T-helper 1 cell treated with Interleukin-12 subunit alpha and Interleukin-12 subunit beta and Interleukin-4 antibody, amounts not matched to agents 30 ng/mL and 1 ng/mL, for 36 hours (primary cell): Measurements from ENCODE around the gene AZU1. TPM values are rescaled to one million over a fixed set of nuclear protein-coding genes. Genes with fewer than 3 reads are reported as not detected.

Experiments used
- intact Hi-C: fragments of 100-400 bp; cut with micrococcal nuclease; formaldehyde crosslinking; loops from one replicate; pipeline ENCODE4 v1.15.1; 2024
- total RNA-seq: library from RNA; stranded (reverse); gene quantifications from 2 replicates; pipeline ENCODE4 v1.2.3, GENCODE V29; 2022

AZU1 gene
- not detected in 2 replicates for total RNA-seq

GRCh38 chr19:827710-828321, at the start of gene AZU1:
Gene AZU1 (plus strand): TSS chr19:827837. CDS start chr19:827847, 10 bp downstream.
- intact Hi-C loops, result no loop called here

- intact Hi-C loops, result no loop called here
Observed at GRCh38 chr19:778910-779653, 48.6 kb upstream of the AZU1 start.

- intact Hi-C loops, result no loop called here
Observed at GRCh38 chr19:780935-781334, 46.7 kb upstream of the AZU1 start.

GRCh38 chr19:781800-782184, 45.8 kb upstream of the AZU1 start:
- intact Hi-C loops, result no loop called here

GRCh38 chr19:782185-782877, 45.3 kb upstream of the AZU1 start:
- intact Hi-C loops, result no loop called here

GRCh38 chr19:782878-783668, 44.6 kb upstream of the AZU1 start:
- intact Hi-C loops, result no loop called here

GRCh38 chr19:784541-784940, 43.1 kb upstream of the AZU1 start:
- intact Hi-C loops, result no loop called here

- intact Hi-C loops, result no loop called here
Observed at GRCh38 chr19:787536-787935, 40.1 kb upstream of the AZU1 start.

- intact Hi-C loops, result no loop called here
Observed at GRCh38 chr19:788686-788982, 39.0 kb upstream of the AZU1 start.

- intact Hi-C loops, result no loop called here
Observed at GRCh38 chr19:788983-789700, 38.5 kb upstream of the AZU1 start.

- intact Hi-C loops, result no loop called here
Observed at GRCh38 chr19:789701-790060, 38.0 kb upstream of the AZU1 start.

GRCh38 chr19:791007-791566, 36.5 kb upstream of the AZU1 start:
- intact Hi-C loops, result no loop called here

GRCh38 chr19:791567-792305, 35.9 kb upstream of the AZU1 start:
- intact Hi-C loops, result no loop called here

- intact Hi-C loops, result no loop called here
Observed at GRCh38 chr19:792306-792885, 35.2 kb upstream of the AZU1 start.

GRCh38 chr19:793806-794205, 33.8 kb upstream of the AZU1 start:
- intact Hi-C loops, result no loop called here

- intact Hi-C loops, result loop anchor here (5.0 kb wide), 2 partner anchors 112 to 1302 kb away; partner anchors contain the start of genes IZUMO4 and MOB3A
Observed at GRCh38 chr19:795073-795611, 32.5 kb upstream of the AZU1 start.

- intact Hi-C loops, result loop anchor here (2.0 to 5.0 kb wide), 6 partner anchors 67 to 1301 kb away; partner anchors contain the start of genes IZUMO4, MOB3A, RNU6-2 and TMEM259
Observed at GRCh38 chr19:795691-796581, 31.7 kb upstream of the AZU1 start.
